GM08714 (cell line): ENCODE data around the gene MMS19.

ENCODE experiments used
- H3K4me3 ChIP-seq: fragments of 200-500 bp; sonication (Bioruptor generic); 2 replicates; pipeline ENCODE4 v1.5.1; 2014; ENCODE audit warnings: mild to moderate bottlenecking, low read length, inconsistent platforms
- ZNF274 ChIP-seq: IDR thresholded peaks from 2 replicates; pipeline ENCODE4 v1.6.1; 2012; ENCODE audit warnings: mild to moderate bottlenecking, low read depth, low read length

Gene MMS19

DNA sequence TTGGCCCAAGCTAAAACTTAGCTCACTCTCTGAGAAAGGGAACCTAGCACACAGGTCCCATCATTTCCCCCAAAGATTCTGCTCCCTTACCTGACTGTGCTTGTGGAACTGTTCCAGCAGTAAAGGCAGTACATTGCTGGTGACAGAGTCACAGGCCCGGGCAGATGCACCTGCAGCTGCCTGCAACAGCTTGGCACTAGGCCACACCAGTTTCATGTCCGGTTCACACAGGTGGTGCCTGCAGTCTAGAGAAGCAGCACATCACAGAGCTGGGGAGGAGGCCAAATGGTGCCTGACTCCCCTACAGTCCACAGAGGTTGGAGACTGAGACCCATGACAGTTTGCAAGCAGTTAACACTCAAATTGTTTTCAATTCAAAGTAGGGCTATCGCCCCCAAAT is 30.1 kb downstream of the MMS19 start:
- TF ChIP-seq ZNF274: no peak
- no peak overlapping the region for H3K4me3 ChIP-seq

DNA sequence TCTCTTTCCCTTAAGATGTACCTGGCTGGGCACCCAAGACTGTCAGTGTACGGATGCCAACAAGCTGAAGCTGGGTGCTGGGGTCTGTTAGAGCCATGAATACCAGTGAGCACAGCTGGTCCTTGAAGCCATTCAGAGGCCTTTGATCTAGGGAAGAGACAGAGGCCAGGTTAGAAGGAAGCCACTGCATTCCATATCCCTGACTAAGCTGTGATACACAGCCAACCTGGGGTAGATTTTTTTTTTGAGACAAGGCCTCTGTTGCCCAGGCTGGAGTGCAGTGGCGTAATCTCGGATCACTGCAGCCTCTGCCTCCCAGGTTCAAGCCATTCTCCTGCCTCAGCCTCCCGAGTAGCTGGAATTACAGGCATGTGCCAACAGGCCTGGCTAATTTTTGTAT is 31.5 kb downstream of the MMS19 start:
- TF ChIP-seq ZNF274: no peak
- no peak overlapping the region for H3K4me3 ChIP-seq

DNA sequence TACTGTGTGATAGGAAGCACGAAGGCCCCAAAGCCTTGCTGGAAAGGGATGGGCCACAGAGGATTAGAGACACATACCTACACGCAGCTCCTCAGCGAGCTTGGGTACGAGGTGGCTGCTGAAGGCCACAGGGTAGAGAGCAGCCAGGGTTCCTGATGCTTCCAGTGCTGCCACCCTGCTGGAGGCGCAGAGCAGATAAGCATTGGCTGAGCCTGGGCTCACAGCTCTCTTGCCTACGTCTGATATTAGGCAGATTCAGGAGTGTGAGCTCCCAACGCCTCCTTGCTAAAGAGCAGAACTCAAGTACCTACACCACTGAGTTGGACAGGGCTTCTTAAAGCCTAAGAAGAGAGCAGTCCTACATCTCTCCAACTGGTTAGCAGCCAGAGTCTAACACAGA is 32.2 kb downstream of the MMS19 start:
- no peak for TF ChIP-seq ZNF274

DNA sequence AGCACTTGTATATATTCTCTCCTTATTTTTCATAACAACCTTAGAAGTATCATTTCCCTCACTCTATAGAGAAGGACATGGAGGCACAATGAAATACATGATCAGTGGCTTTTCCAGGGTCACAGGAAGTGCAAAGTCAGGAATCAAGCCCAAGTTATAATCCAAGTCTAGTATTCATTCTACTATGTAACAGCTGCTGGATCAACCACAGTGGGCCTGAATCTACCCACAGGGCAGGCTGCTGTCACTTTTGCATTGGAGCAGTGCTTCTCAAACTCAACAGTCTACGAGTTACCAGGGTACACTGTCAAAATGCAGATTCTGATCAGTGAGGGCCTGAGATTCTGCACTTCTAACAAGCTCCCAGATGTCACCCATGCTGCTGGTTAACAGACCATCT is 34.0 kb downstream of the MMS19 start:
- TF ChIP-seq ZNF274: no peak
- H3K4me3 ChIP-seq: no peak overlapping the region

More for the DNA sequence above, 32.2 kb downstream of the MMS19 start:
- no peak overlapping the region for H3K4me3 ChIP-seq

DNA sequence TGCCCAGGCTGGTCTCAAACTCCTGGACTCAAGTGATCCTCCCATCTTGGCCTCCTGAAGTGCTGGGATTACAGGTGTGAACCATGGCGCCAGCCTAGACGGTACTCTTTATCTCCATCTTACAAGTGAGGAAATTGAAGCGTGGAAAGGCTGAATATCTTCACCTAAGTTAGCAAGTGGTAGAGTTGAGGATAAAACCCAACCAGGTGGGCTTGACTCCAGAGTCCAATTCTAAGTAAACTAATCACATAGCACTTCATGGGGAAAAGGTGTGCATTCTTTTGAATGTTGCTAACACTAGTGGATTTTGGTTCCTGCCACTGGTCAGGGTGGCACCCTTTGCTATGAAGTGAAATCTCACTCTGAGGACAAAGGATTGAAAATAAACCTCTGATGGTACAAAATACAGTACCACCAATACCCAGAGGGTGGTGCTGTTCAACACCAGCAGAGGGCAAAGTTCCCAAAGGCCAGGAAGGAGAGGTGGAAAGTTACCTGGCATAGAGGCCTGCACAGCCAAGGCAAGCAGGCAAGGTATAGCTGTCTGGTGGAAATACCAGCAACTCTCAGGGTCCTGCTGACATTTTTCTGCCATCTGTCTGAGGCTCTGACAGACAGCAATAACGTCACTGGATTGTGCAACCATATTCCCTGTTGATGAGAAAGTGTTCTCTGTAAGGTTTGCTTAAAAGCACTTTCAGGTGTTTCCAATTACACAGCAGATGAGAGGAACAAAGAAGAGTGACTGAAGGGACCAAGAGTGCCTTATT is 34.7 kb downstream of the MMS19 start:
- no peak for TF ChIP-seq ZNF274
- no peak overlapping the region for H3K4me3 ChIP-seq

DNA sequence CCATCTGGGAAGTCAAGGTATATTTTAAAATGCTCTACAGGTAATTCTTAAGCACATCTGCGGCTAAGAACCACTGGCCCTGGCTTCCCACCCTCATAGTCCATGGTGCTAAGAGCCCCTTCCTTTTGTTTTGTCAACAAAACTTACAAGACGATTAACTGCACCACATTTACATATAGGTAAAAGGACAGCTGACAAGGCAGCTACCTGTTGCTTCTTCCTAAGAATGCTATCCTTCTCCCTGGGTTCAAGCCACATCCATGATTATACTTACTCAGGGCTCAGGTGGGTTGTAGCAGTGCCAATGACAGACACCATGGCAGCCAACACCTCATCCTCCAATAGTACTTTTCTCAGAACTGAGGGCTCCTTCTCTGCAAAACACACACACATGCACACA is 35.9 kb downstream of the MMS19 start:
- TF ChIP-seq ZNF274: no peak
- no peak overlapping the region for H3K4me3 ChIP-seq

DNA sequence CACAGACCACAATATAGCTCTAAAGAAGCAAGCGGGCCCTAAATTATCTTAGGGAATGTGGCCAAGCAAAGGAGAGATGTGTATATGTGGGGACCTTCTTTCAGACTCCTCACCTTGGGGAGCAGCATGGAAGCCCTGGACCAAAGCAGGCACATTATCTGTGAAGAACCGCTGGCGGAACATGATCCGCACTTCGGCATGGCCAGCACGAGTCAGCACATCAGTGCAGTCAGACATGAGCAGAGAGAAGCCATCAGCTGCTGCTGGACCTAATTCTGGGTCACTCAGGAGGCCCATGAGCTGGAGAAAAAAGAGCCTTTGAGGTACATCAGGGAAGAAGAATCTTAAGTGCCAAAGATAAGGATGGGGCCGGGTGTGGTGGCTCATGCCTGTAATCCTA is 38.3 kb downstream of the MMS19 start:
- no peak for TF ChIP-seq ZNF274
- no peak overlapping the region for H3K4me3 ChIP-seq

DNA sequence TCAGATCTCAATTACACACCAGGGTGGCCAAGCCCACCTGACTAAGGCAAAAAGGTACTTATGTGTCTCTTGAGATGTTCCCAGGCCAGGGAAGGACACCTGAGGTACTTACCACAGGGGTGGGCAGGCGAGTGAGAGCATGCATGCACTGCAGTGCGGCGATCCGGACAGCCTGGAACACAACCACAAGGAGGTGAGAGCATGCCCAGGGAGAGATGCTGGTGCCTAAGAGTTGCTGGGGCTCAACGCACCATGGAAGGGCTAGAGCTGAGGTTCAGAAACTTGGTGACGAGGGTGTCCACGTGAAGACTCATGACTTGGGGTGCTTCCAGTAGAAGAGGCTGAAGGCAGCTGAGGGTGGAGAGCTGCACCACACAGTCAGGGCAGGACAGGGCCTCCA is 39.1 kb downstream of the MMS19 start:
- TF ChIP-seq ZNF274: no peak
- no peak overlapping the region for H3K4me3 ChIP-seq

DNA sequence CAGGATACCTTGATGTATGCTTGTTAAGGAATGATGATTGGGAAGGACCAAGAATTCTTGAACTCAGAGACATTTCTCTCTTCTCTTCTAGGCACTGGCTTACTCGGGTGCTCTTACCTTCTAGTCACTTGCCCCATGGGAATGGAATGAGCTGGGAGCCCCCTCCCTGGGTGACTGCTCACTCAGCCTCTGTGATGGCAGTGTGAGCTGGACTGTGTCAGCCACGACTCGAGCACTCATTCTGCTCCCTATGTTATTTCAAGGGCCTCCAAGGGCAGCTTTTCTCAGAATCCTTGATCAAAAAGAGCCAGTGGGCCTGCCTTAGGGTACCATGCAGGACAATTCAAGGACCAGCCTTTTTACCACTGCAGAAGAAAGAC is 41.5 kb downstream of the MMS19 start:
- no peak overlapping the region for H3K4me3 ChIP-seq
- TF ChIP-seq ZNF274: no peak

DNA sequence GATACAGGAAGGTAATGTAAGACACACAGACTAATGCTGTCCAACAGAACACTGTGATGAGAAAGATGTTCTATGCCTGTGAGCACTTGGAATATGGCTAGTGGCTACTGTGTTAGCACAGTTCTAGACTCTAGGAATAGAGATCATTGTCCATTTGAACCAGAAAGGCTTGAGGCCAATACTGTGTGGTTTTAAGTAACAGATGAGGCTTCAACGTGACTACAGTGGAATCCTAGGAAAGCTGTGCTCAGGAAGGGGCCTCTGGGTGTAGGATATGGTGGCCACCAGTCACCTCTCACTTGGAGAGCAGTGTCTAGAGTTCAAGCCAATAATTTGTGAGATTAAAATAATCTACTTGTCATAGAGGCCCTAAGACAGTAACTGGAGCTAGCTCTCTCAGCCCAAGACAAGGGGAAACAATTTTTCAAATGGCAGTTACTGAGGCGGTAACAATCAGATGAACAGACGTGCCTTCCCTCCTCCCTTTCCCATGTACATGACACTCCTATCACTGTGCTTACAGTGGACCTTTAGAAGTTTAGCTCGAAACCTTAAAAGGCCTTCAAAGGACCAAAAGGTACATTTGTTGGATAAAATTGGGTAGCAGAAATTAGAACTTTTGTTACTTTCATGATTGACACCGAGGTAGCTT is 42.1 kb downstream of the MMS19 start:
- TF ChIP-seq ZNF274: no peak
- no peak overlapping the region for H3K4me3 ChIP-seq

DNA sequence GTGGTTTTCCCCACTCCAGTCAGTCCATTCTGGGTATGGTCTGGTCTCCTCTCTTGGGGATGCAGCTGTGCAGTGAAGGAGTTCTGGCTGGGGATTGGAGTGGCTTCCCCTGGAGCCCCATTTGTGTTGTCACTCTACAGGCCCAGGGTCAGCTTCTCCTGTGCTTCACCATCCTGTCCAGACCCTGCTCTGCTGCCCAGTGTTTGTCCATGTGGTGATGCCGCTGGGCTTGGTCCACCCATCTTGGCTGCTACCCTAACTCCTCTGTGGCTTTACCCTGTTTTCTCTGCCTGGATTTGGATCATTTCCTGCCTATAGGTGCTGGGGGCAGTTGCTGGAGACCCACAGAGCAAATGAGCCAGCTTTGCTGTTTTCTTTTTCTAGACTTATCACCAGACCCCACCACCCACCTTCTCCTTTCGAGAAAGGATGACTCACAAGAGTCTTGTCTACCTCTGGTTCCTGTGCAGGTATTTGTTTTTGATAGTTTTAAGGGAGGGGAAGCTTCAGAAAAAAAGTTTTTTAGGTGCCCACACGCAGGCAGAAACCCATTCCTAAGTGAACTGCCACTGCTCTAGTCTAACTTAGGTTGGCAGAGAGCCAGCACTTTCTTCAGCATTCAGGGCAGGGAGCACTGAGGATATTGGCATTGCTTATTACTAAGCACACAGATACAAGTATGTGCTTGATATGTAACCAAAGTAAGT is 43.7 kb downstream of the MMS19 start:
- H3K4me3 ChIP-seq: no peak overlapping the region
- TF ChIP-seq ZNF274: no peak

DNA sequence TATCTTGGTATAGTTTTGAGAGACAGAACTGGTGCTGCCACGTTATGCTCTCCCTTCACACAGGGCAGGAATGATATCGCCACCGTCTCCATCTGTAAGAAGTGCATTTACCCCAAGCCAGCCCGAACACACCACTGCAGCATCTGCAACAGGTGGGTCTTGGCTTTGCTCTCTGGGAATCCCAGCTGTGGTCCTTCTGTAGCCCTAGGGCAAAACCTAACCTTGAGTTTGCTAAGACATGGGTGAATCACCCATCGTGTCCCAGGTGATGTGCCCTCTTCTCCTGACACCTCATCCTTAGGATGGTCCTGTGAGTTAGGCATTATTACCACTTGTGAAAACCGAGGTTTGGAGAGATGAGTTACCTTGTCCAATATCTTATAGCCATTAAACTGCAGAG is 45.9 kb downstream of the MMS19 start:
- TF ChIP-seq ZNF274: no peak
- H3K4me3 ChIP-seq: no peak overlapping the region

DNA sequence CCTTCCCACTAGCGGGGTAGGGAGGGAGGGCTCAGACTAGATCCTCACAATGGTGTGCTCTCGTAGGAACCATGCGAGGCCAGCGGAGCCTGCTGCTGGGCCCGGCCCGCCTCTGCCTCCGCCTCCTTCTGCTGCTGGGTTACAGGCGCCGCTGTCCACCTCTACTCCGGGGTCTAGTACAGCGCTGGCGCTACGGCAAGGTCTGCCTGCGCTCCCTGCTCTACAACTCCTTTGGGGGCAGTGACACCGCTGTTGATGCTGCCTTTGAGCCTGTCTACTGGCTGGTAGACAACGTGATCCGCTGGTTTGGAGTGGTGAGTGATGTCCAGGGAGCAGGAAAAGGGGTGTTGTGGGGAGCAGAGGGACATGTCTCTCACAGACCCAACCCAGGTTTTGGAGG is 46.6 kb downstream of the MMS19 start:
- H3K4me3 ChIP-seq: no peak overlapping the region
- no peak for TF ChIP-seq ZNF274

DNA sequence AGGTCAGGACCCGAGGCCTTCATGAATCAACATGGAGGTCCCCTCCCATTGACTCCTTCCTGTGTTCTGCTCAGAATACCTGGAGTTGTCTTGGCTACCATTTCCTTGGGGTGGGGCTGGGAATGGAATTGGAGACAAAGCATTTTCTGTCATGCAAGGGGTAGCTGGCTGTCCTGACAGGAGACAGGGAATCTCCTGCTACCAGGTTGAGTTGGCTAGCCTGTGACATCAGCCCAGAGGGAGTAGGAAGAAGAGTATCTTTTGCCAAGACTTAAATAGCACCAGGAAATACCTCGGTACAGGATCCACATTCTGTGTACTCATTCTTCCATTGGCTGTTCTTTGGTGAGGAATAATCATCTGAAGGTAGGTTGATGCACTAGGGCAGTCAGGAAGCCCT is 47.4 kb downstream of the MMS19 start:
- no peak for TF ChIP-seq ZNF274
- H3K4me3 ChIP-seq: no peak overlapping the region
